NCI-H2227 treated with DMSO at 0.1 percent for 48 hours (cell line): ENCODE results near the gene CAGE1.
"Not testable (repeated sequence)": the region's sequence is repeated elsewhere in the genome, so short reads cannot be mapped to it uniquely, and the experiment has no call there.

ENCODE experiments used
- DNase-seq: peaks from one replicate; lab custom pipeline; 2025; lab: John Stamatoyannopoulos, UW

Gene CAGE1

GRCh38 chr6:7339007-7339732 is 50.4 kb downstream of the CAGE1 start:
- DNase-seq = not testable (repeated sequence)

- no peak for DNase-seq
Measured at GRCh38 chr6:7338031-7338430, 51.5 kb downstream of the CAGE1 start.

GRCh38 chr6:7335519-7335918 is 54.0 kb downstream of the CAGE1 start:
- no peak for DNase-seq

- DNase-seq = no peak
Measured at GRCh38 chr6:7334685-7335084, 54.9 kb downstream of the CAGE1 start.

GRCh38 chr6:7332090-7332745 is 57.3 kb downstream of the CAGE1 start:
- no peak for DNase-seq

GRCh38 chr6:7331452-7331851 is 58.1 kb downstream of the CAGE1 start:
- DNase-seq = no peak

GRCh38 chr6:7328243-7328642 is 61.3 kb downstream of the CAGE1 start:
- no peak for DNase-seq

GRCh38 chr6:7325750-7326149 is 63.8 kb downstream of the CAGE1 start:
- DNase-seq = no peak

GRCh38 chr6:7324520-7324919 is 65.0 kb downstream of the CAGE1 start:
- no peak for DNase-seq

GRCh38 chr6:7323074-7323473 is 66.5 kb downstream of the CAGE1 start:
- no peak for DNase-seq

- DNase-seq = not testable (repeated sequence)
Measured at GRCh38 chr6:7321866-7322265, 67.7 kb downstream of the CAGE1 start.

GRCh38 chr6:7319406-7319805 is 70.1 kb downstream of the CAGE1 start:
- not testable (repeated sequence) for DNase-seq

- no peak for DNase-seq
Measured at GRCh38 chr6:7317538-7317937, 72.0 kb downstream of the CAGE1 start.

GRCh38 chr6:7316658-7317533 is 72.6 kb downstream of the CAGE1 start:
- no peak for DNase-seq

GRCh38 chr6:7315948-7316365 is 73.6 kb downstream of the CAGE1 start:
- no peak for DNase-seq

GRCh38 chr6:7315087-7315947 is 74.2 kb downstream of the CAGE1 start:
- not testable (repeated sequence) for DNase-seq

GRCh38 chr6:7314414-7314813 is 75.1 kb downstream of the CAGE1 start:
- no peak for DNase-seq

- no peak for DNase-seq
Measured at GRCh38 chr6:7313505-7314165, 75.9 kb downstream of the CAGE1 start.

- DNase-seq = peak; percentile 97
Measured at GRCh38 chr6:7312616-7313504, 76.7 kb downstream of the CAGE1 start, which contains the start of gene SSR1. Gene SSR1 (minus strand): TSS chr6:7313199. CDS start chr6:7313120, 79 bp downstream.
